AG10803 (cell line): ENCODE data around the gene AFF4.
"Not testable (repeated sequence)": the region's sequence is repeated elsewhere in the genome, so short reads cannot be mapped to it uniquely, and the experiment has no call there.

Experiments used
- DNase-seq: peaks from one replicate; pipeline ENCODE4 v3.0.0; 2010; ENCODE audit warnings: low read depth
- H3K4me3 ChIP-seq: 2 replicates; pipeline ENCODE4 v1.5.1; 2011; ENCODE audit warnings: mild to moderate bottlenecking, low read length, control low read depth
- CTCF ChIP-seq: conservative IDR thresholded peaks from 2 replicates; pipeline ENCODE4 v1.5.1; 2011; ENCODE audit warnings: mild to moderate bottlenecking, low read length, control low read depth, inconsistent platforms

Gene AFF4

GRCh38 chr5:132963171-132964104, at the start of gene AFF4:
Gene AFF4, minus strand, starts transcription at chr5:132963634. Its CDS starts 26,445 bp downstream, at chr5:132937189.
- DNase-seq: peak; percentile 97
- H3K4me3 ChIP-seq: peak within 1 kb of the TSS; percentile 68
- TF ChIP-seq CTCF: no peak

GRCh38 chr5:133008455-133008854, 45.0 kb upstream of the AFF4 start:
- H3K4me3 ChIP-seq, DNase-seq: not testable (repeated sequence)

GRCh38 chr5:133006653-133007052, 43.2 kb upstream of the AFF4 start:
- no peak overlapping the region for H3K4me3 ChIP-seq
- TF ChIP-seq CTCF: no peak
- peak; percentile 27 for DNase-seq

- TF ChIP-seq CTCF: no peak
- no peak for DNase-seq
- no peak overlapping the region for H3K4me3 ChIP-seq
Observed at GRCh38 chr5:132999246-132999645, 35.8 kb upstream of the AFF4 start.

GRCh38 chr5:132998556-132998955, 35.1 kb upstream of the AFF4 start:
- no peak overlapping the region for H3K4me3 ChIP-seq
- DNase-seq: no peak
- TF ChIP-seq CTCF: no peak

GRCh38 chr5:132996307-132996706, 32.9 kb upstream of the AFF4 start:
- no peak for DNase-seq
- H3K4me3 ChIP-seq: no peak overlapping the region

More at GRCh38 chr5:132996307-132996706, 32.9 kb upstream of the AFF4 start:
- no peak for TF ChIP-seq CTCF
